IPS-20b (cell line): Measurements from ENCODE around the gene OR10A5.
"Not testable (repeated sequence)": the region's sequence is repeated elsewhere in the genome, so short reads cannot be mapped to it uniquely, and the experiment has no call there.

Experiments
- H3K27ac ChIP-seq: one replicate; pipeline ENCODE4 v1.5.1; 2013; ENCODE audit warnings: low read length
- H3K27me3 ChIP-seq: 2 replicates; pipeline ENCODE4 v1.6.1; 2013; ENCODE audit warnings: mild to moderate bottlenecking, low read length, inconsistent platforms; ENCODE audit not compliant: insufficient read depth
- H3K36me3 ChIP-seq: 2 replicates; pipeline ENCODE4 v1.6.1; 2013; ENCODE audit warnings: low read depth, mild to moderate bottlenecking, inconsistent platforms, low read length, moderate library complexity; ENCODE audit not compliant: insufficient read depth
- H3K4me1 ChIP-seq: 2 replicates; pipeline ENCODE4 v1.6.1; 2013; ENCODE audit warnings: mild to moderate bottlenecking, control low read depth, inconsistent platforms, low read length, moderate library complexity; ENCODE audit not compliant: insufficient read depth
- H3K4me3 ChIP-seq: 2 replicates; pipeline ENCODE4 v1.5.1; 2013; ENCODE audit warnings: mild to moderate bottlenecking, low read length, inconsistent platforms
- H3K9ac ChIP-seq: 2 replicates; pipeline ENCODE4 v1.6.1; 2013; ENCODE audit warnings: low read depth, mild to moderate bottlenecking, inconsistent platforms, low read length, moderate library complexity
- H3K9me3 ChIP-seq: 2 replicates; pipeline ENCODE4 v1.6.1; 2013; ENCODE audit warnings: mild to moderate bottlenecking, low read depth, low read length, inconsistent platforms; ENCODE audit not compliant: insufficient read depth

The OR10A5 gene

GRCh38 chr11:6834021-6834420 is 11.5 kb upstream of the OR10A5 start:
- no peaks in the 10 kb centered on the region for H3K27me3 ChIP-seq
- no peak overlapping the region for H3K9ac ChIP-seq
- H3K36me3 ChIP-seq, result no peaks in the 10 kb centered on the region
- no peaks in the 10 kb centered on the region for H3K9me3 ChIP-seq
- H3K4me3 ChIP-seq, result no peak overlapping the region
- no peaks in the 10 kb centered on the region for H3K4me1 ChIP-seq
- H3K27ac ChIP-seq, result no peak overlapping the region

GRCh38 chr11:6841694-6842093 is 3.8 kb upstream of the OR10A5 start:
- H3K27ac ChIP-seq, result no peak overlapping the region
- H3K4me3 ChIP-seq, result no peak overlapping the region
- H3K9ac ChIP-seq, result no peak overlapping the region
- H3K9me3 ChIP-seq, result no peaks in the 10 kb centered on the region; the same call in 1 of the 2 replicates
- H3K4me1 ChIP-seq, result no peaks in the 10 kb centered on the region; the same call in 1 of the 2 replicates
- H3K36me3 ChIP-seq, result no peaks in the 10 kb centered on the region
- H3K27me3 ChIP-seq, result no peaks in the 10 kb centered on the region

GRCh38 chr11:6843670-6844069 is 1.8 kb upstream of the OR10A5 start:
- Histone ChIP-seq H3K27me3 (no peaks in the 10 kb centered on the region), H3K36me3 (no peaks in the 10 kb centered on the region), H3K27ac (no peak overlapping the region), H3K4me1 (no peaks in the 10 kb centered on the region; the same call in 1 of the 2 replicates), H3K4me3 (no peak overlapping the region), H3K9me3 (no peaks in the 10 kb centered on the region; the same call in 1 of the 2 replicates), H3K9ac (no peak overlapping the region)

- no peak overlapping the region for H3K4me3 ChIP-seq
- no peaks in the 10 kb centered on the region; the same call in 1 of the 2 replicates for H3K4me1 ChIP-seq
- no peak overlapping the region for H3K9ac ChIP-seq
- H3K36me3 ChIP-seq, result no peaks in the 10 kb centered on the region
- H3K27ac ChIP-seq, result no peak overlapping the region
- H3K27me3 ChIP-seq, result no peaks in the 10 kb centered on the region
- no peaks in the 10 kb centered on the region; the same call in 1 of the 2 replicates for H3K9me3 ChIP-seq
Measured at GRCh38 chr11:6844356-6844755, 1.1 kb upstream of the OR10A5 start.

- Histone ChIP-seq H3K9ac (no peak overlapping the region), H3K27me3 (no peaks in the 10 kb centered on the region), H3K9me3 (peaks cover 19% of the 10 kb centered on the region), H3K27ac (no peak overlapping the region), H3K4me1 (no peaks in the 10 kb centered on the region), H3K4me3 (no peak overlapping the region), H3K36me3 (no peaks in the 10 kb centered on the region)
Measured at GRCh38 chr11:6850526-6850925, 5.0 kb downstream of the OR10A5 start.

- H3K4me1 ChIP-seq, H3K4me3 ChIP-seq, H3K9ac ChIP-seq, H3K27ac ChIP-seq, H3K27me3 ChIP-seq, H3K36me3 ChIP-seq: not testable (repeated sequence)
- peaks cover 19% of the 10 kb centered on the region for H3K9me3 ChIP-seq
Measured at GRCh38 chr11:6854801-6855200, 9.3 kb downstream of the OR10A5 start.

GRCh38 chr11:6855971-6856541 is 10.6 kb downstream of the OR10A5 start:
- Histone ChIP-seq H3K27me3 (no peaks in the 10 kb centered on the region), H3K9me3 (peaks cover 19% of the 10 kb centered on the region), H3K4me1 (no peaks in the 10 kb centered on the region), H3K9ac (no peak overlapping the region), H3K36me3 (no peaks in the 10 kb centered on the region), H3K4me3 (no peak overlapping the region), H3K27ac (no peak overlapping the region)

- no peak overlapping the region for H3K9ac ChIP-seq
- peaks cover 15% of the 10 kb centered on the region for H3K9me3 ChIP-seq
Measured at GRCh38 chr11:6856871-6857270, 11.4 kb downstream of the OR10A5 start.

GRCh38 chr11:6862961-6863360 is 17.5 kb downstream of the OR10A5 start, which contains the start of gene OR10A2:
TSS of gene OR10A2 (plus strand) at chr11:6863057. CDS start at chr11:6869755, 6,698 bp downstream.
- Histone ChIP-seq H3K27ac (no peak within 1 kb of the TSS), H3K4me1 (no peaks in the 10 kb centered on the region), H3K27me3 (no peaks in the 10 kb centered on the region), H3K4me3 (no peak within 1 kb of the TSS), H3K9ac (no peak within 1 kb of the TSS), H3K9me3 (no peaks in the 10 kb centered on the region), H3K36me3 (no peaks in the 10 kb centered on the region)

More at GRCh38 chr11:6856871-6857270, 11.4 kb downstream of the OR10A5 start:
- no peaks in the 10 kb centered on the region for H3K36me3 ChIP-seq
- H3K4me3 ChIP-seq, result no peak overlapping the region
- H3K27me3 ChIP-seq, result no peaks in the 10 kb centered on the region
- no peaks in the 10 kb centered on the region for H3K4me1 ChIP-seq
- no peak overlapping the region for H3K27ac ChIP-seq

- no peaks in the 10 kb centered on the region for H3K9me3 ChIP-seq
- no peak overlapping the region for H3K9ac ChIP-seq
- H3K27ac ChIP-seq, result no peak overlapping the region
- no peaks in the 10 kb centered on the region for H3K4me1 ChIP-seq
- no peak overlapping the region for H3K4me3 ChIP-seq
- H3K36me3 ChIP-seq, result no peaks in the 10 kb centered on the region
- H3K27me3 ChIP-seq, result no peaks in the 10 kb centered on the region
Measured at GRCh38 chr11:6864438-6864837, 19.0 kb downstream of the OR10A5 start.

- Histone ChIP-seq H3K27ac (no peak overlapping the region), H3K9ac (no peak overlapping the region), H3K4me3 (no peak overlapping the region), H3K4me1 (no peaks in the 10 kb centered on the region), H3K27me3 (no peaks in the 10 kb centered on the region), H3K36me3 (no peaks in the 10 kb centered on the region), H3K9me3 (no peaks in the 10 kb centered on the region)
Measured at GRCh38 chr11:6871278-6871677, 25.8 kb downstream of the OR10A5 start.

GRCh38 chr11:6875761-6876160 is 30.3 kb downstream of the OR10A5 start:
- no peaks in the 10 kb centered on the region for H3K9me3 ChIP-seq
- no peaks in the 10 kb centered on the region for H3K36me3 ChIP-seq
- H3K9ac ChIP-seq, result no peak overlapping the region
- H3K27ac ChIP-seq, result no peak overlapping the region
- H3K4me3 ChIP-seq, result no peak overlapping the region
- no peaks in the 10 kb centered on the region for H3K27me3 ChIP-seq
- H3K4me1 ChIP-seq, result no peaks in the 10 kb centered on the region
